SU-DHL-6 (cell line): ENCODE measurements around the gene MLH3.

Experiments
- H2AFZ ChIP-seq: fragments of 200-600 bp; sonication (generic); 2 replicates; pipeline ENCODE4 v1.6.1; 2014; ENCODE audit warnings: low read depth, mild to moderate bottlenecking, moderate library complexity, mixed read lengths, antibody characterized with exemption, low read length; ENCODE audit not compliant: severe bottlenecking
- H3F3A ChIP-seq: fragments of 200-600 bp; shearing (Covaris generic); 2 replicates; pipeline ENCODE4 v1.6.0; 2016; ENCODE audit warnings: antibody characterized with exemption, mild to moderate bottlenecking; ENCODE audit not compliant: insufficient read depth
- H3K27ac ChIP-seq: fragments of 200-600 bp; sonication (generic); 2 replicates; pipeline ENCODE4 v1.5.1; 2016; ENCODE audit warnings: low read depth, mild to moderate bottlenecking, low read length, moderate library complexity, mixed read lengths
- H3K27me3 ChIP-seq: fragments of 200-600 bp; sonication (generic), shearing (Covaris generic); 2 replicates; pipeline ENCODE4 v1.6.0; 2014; ENCODE audit warnings: mild to moderate bottlenecking, low read length
- H3K36me3 ChIP-seq: fragments of 200-600 bp; sonication (generic); 2 replicates; pipeline ENCODE4 v1.6.1; 2014; ENCODE audit warnings: mild to moderate bottlenecking, low read length, mixed read lengths
- H3K4me2 ChIP-seq: fragments of 300-600, 200-600 bp; shearing (Covaris generic), sonication (generic); 2 replicates; pipeline ENCODE4 v1.6.0; 2014; ENCODE audit warnings: low read length, low read depth, mild to moderate bottlenecking; ENCODE audit not compliant: poor library complexity, severe bottlenecking
- H3K4me3 ChIP-seq: fragments of 200-600 bp; sonication (generic); 2 replicates; pipeline ENCODE4 v1.5.1; 2014; ENCODE audit warnings: antibody characterized with exemption, low read length, mild to moderate bottlenecking, mixed read lengths; ENCODE audit not compliant: insufficient read depth, poor library complexity, severe bottlenecking
- H3K79me2 ChIP-seq: fragments of 200-600 bp; sonication (generic); 2 replicates; pipeline ENCODE4 v1.6.1; 2014; ENCODE audit warnings: mild to moderate bottlenecking, low read length, moderate library complexity; ENCODE audit not compliant: insufficient read depth
- H3K9ac ChIP-seq: fragments of 200-600 bp; sonication (generic); 2 replicates; pipeline ENCODE4 v1.7.0; 2014; ENCODE audit warnings: mild to moderate bottlenecking, low read length
- H3K9me2 ChIP-seq: fragments of 200-600 bp; sonication (generic); replicated peaks from 2 replicates; pipeline ENCODE4 v1.6.1; 2014; ENCODE audit warnings: low read length; ENCODE audit not compliant: insufficient read depth
- H3K9me3 ChIP-seq: fragments of 200-600 bp; sonication (generic); 2 replicates; pipeline ENCODE4 v1.6.1; 2014; ENCODE audit warnings: low read length, mixed read lengths; ENCODE audit not compliant: insufficient read depth
- H4K20me1 ChIP-seq: fragments of 200-600 bp; sonication (generic); 2 replicates; pipeline ENCODE4 v1.6.1; 2014; ENCODE audit warnings: low read depth, mild to moderate bottlenecking, antibody characterized with exemption, low read length, moderate library complexity, mixed read lengths
- EZH2phosphoT487 ChIP-seq: fragments of 200-600 bp; sonication (generic), shearing (Covaris generic); conservative IDR thresholded peaks from 2 replicates; pipeline ENCODE4 v1.6.1; 2018; ENCODE audit warnings: mild to moderate bottlenecking, antibody characterized with exemption, low read length, moderate library complexity, mixed read lengths
- TF ChIP-seq, protein P1 (sequence below): fragments of 200-600 bp; sonication (generic); IDR thresholded peaks from one replicate; pipeline ENCODE4 v1.5.1; 2017; ENCODE audit warnings: antibody characterized with exemption, mild to moderate bottlenecking, low read length, moderate library complexity; ENCODE audit not compliant: insufficient read depth, poor library complexity, severe bottlenecking

The MLH3 gene

GRCh38 chr14:74976264-74977113, 74.8 kb downstream of the MLH3 start:
- Histone ChIP-seq H3K4me2 (no peak overlapping the region), H3K4me3 (no peak overlapping the region), H4K20me1 (no peaks in the 10 kb centered on the region), H3K27ac (no peak overlapping the region), H3K9ac (no peak overlapping the region), H3F3A (no peaks in the 10 kb centered on the region), H2AFZ (no peak overlapping the region), H3K27me3 (no peaks in the 10 kb centered on the region), H3K36me3 (no peaks in the 10 kb centered on the region), H3K79me2 (no peaks in the 10 kb centered on the region), H3K9me3 (no peaks in the 10 kb centered on the region), H3K9me2 (no peaks in the 10 kb centered on the region)
- TF ChIP-seq EZH2phosphoT487 = no peak
- TF ChIP-seq, protein P1, sequence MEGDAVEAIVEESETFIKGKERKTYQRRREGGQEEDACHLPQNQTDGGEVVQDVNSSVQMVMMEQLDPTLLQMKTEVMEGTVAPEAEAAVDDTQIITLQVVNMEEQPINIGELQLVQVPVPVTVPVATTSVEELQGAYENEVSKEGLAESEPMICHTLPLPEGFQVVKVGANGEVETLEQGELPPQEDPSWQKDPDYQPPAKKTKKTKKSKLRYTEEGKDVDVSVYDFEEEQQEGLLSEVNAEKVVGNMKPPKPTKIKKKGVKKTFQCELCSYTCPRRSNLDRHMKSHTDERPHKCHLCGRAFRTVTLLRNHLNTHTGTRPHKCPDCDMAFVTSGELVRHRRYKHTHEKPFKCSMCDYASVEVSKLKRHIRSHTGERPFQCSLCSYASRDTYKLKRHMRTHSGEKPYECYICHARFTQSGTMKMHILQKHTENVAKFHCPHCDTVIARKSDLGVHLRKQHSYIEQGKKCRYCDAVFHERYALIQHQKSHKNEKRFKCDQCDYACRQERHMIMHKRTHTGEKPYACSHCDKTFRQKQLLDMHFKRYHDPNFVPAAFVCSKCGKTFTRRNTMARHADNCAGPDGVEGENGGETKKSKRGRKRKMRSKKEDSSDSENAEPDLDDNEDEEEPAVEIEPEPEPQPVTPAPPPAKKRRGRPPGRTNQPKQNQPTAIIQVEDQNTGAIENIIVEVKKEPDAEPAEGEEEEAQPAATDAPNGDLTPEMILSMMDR = no peak

DNA sequence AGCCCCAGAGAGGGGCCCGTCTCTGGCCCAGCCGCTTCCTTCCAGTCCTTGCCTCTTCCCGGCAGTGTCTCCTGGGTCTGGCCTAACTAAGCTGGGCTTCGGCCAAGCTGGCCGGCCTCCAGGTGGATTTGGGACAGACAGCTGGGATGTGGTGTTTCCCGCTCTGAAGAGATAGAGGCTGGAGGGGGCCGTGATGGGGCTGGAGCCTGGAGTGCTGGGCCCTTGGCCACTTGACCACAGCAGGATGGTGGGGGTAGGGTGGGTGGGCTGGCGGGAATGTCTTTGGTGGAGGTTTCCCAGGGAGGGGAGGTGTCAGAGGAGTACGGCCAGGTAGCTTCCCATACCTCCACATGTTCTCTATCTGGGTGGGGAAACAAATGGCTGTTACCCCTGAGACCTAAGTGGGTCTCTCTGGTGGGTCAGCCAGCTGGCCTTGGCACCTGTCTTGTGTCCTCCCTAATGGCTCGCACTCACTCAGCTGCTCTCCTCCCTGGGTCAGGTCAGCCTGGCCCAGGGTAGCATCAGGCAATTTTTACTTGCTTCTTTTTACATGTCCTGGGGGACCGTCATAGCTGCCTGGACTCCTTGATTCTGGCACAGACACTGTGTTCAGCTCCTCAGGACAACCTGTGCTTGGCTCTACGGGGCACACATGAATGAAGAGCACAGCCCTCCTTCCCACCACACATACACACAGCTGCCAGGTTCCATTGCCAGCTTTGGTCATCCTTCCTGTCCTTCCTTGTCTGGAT, 76.0 kb downstream of the MLH3 start:
- TF ChIP-seq, protein P1 = no peak
- TF ChIP-seq EZH2phosphoT487 = no peak
- Histone ChIP-seq H3F3A (no peaks in the 10 kb centered on the region), H3K27me3 (no peaks in the 10 kb centered on the region), H2AFZ (no peak overlapping the region), H3K9ac (no peak overlapping the region), H3K36me3 (no peaks in the 10 kb centered on the region), H3K4me3 (no peak overlapping the region), H3K9me2 (no peaks in the 10 kb centered on the region), H4K20me1 (no peaks in the 10 kb centered on the region), H3K79me2 (no peaks in the 10 kb centered on the region), H3K4me2 (no peak overlapping the region), H3K27ac (no peak overlapping the region), H3K9me3 (no peaks in the 10 kb centered on the region)

DNA sequence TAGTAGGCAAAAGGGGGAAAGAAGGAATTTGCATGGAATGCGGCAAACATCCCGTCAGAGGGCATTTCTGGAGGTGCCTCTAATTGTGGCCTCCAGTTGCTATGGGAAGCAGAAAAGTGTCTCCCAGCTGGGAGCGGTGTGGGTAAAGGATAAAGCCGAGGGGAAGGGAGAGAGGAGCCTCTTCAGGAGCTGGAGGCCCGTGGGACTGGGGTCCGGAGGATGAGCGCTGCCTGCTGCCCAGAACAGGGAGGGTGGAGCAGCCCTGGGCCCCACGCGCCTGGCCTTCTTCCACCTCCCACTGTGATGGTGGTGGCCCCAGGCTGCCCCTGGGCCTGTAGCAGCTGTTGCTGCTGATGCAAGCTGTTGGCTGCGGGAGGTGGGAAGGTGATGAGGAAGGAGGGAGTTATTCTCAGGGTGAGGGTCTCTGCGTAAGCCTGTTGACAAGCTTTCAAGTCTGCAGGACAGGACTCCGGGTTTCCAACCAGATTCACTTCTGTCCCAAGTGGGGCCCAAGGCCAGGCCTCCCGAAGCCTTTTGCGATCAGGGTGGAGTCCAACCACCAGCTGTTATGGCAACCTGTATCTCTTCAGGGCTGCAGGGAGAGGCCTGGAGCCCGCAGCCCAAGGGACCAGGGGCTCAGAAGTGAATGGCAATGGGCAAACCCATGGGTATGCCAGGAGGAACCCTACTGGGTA, 76.8 kb downstream of the MLH3 start:
- H3K4me2 ChIP-seq = no peak overlapping the region
- H3F3A ChIP-seq = no peaks in the 10 kb centered on the region
- no peak overlapping the region for H3K4me3 ChIP-seq
- H3K27ac ChIP-seq = no peak overlapping the region
- H3K79me2 ChIP-seq = no peaks in the 10 kb centered on the region
- no peaks in the 10 kb centered on the region for H3K9me2 ChIP-seq
- TF ChIP-seq, protein P1 = no peak
- TF ChIP-seq EZH2phosphoT487 = no peak
- no peaks in the 10 kb centered on the region for H4K20me1 ChIP-seq
- no peak overlapping the region for H3K9ac ChIP-seq
- no peaks in the 10 kb centered on the region for H3K27me3 ChIP-seq
- H2AFZ ChIP-seq = no peak overlapping the region
- H3K36me3 ChIP-seq = no peaks in the 10 kb centered on the region
- H3K9me3 ChIP-seq = no peaks in the 10 kb centered on the region
